GM21526 (cell line): ENCODE data around the gene LIMCH1.
"Not testable (repeated sequence)": the region's sequence is repeated elsewhere in the genome, so short reads cannot be mapped to it uniquely, and the experiment has no call there.

Experiments used
- ATAC-seq: cut with Tn5 transposase; IDR thresholded peaks from one replicate; pipeline ENCODE4 v1.9.1; 2021; ENCODE audit warnings: moderate library complexity; ENCODE audit not compliant: unreplicated experiment, low FRiP score

Gene LIMCH1

GRCh38 chr4:41639291-41639690, 101.3 kb downstream of the LIMCH1 start:
- ATAC-seq = no peak

- ATAC-seq = no peak
These were observed 102.9 kb downstream of the LIMCH1 start for GRCh38 chr4:41640906-41641305.

GRCh38 chr4:41642746-41643145, 104.8 kb downstream of the LIMCH1 start:
- not testable (repeated sequence) for ATAC-seq

GRCh38 chr4:41643331-41643730, 105.4 kb downstream of the LIMCH1 start:
- ATAC-seq = no peak

GRCh38 chr4:41644288-41644914, 106.4 kb downstream of the LIMCH1 start:
- ATAC-seq = no peak

- no peak for ATAC-seq
These were observed 106.9 kb downstream of the LIMCH1 start for GRCh38 chr4:41644915-41645295.

- no peak for ATAC-seq
These were observed 107.9 kb downstream of the LIMCH1 start for GRCh38 chr4:41645728-41646390.

- no peak for ATAC-seq
These were observed 108.9 kb downstream of the LIMCH1 start for GRCh38 chr4:41646862-41647261.

GRCh38 chr4:41647383-41647782, 109.4 kb downstream of the LIMCH1 start:
- ATAC-seq = no peak

- not testable (repeated sequence) for ATAC-seq
These were observed 113.2 kb downstream of the LIMCH1 start for GRCh38 chr4:41651150-41651549.

- no peak for ATAC-seq
These were observed 115.0 kb downstream of the LIMCH1 start for GRCh38 chr4:41652971-41653370.

- ATAC-seq = no peak
These were observed 115.6 kb downstream of the LIMCH1 start for GRCh38 chr4:41653523-41653922.

- no peak for ATAC-seq
These were observed 117.2 kb downstream of the LIMCH1 start for GRCh38 chr4:41655177-41655576.

GRCh38 chr4:41656106-41656505, 118.1 kb downstream of the LIMCH1 start:
- ATAC-seq = no peak

GRCh38 chr4:41656572-41657520, 118.9 kb downstream of the LIMCH1 start:
- no peak for ATAC-seq

- ATAC-seq = no peak
These were observed 119.6 kb downstream of the LIMCH1 start for GRCh38 chr4:41657561-41657960.

- no peak for ATAC-seq
These were observed 120.2 kb downstream of the LIMCH1 start for GRCh38 chr4:41658163-41658562.

GRCh38 chr4:41660352-41660751, 122.4 kb downstream of the LIMCH1 start:
- ATAC-seq = no peak

- no peak for ATAC-seq
These were observed 123.6 kb downstream of the LIMCH1 start for GRCh38 chr4:41661442-41662076.

GRCh38 chr4:41665636-41666207, 127.8 kb downstream of the LIMCH1 start:
- ATAC-seq = no peak
